GM04504 (cell line): Measurements from ENCODE around the gene TBL2.
A peak's percentile ranks its signal among the peaks of the same experiment; 100 is the strongest.
"Not testable (repeated sequence)": the region's sequence is repeated elsewhere in the genome, so short reads cannot be mapped to it uniquely, and the experiment has no call there.

ENCODE experiments used
- DNase-seq: peaks from one replicate; pipeline ENCODE4 v3.0.0-alpha.2; 2012; ENCODE audit warnings: low read depth

TBL2 gene

GRCh38 chr7:73578342-73579128 is at the start of gene TBL2:
Gene TBL2, minus strand, starts transcription at chr7:73578579. Its CDS starts 30 bp downstream, at chr7:73578549.
- peak; percentile 97 for DNase-seq

GRCh38 chr7:73626814-73627213 is 48.4 kb upstream of the TBL2 start:
- DNase-seq: no peak

GRCh38 chr7:73625276-73625675 is 46.9 kb upstream of the TBL2 start:
- DNase-seq: no peak

GRCh38 chr7:73624669-73625001 is 46.3 kb upstream of the TBL2 start:
- no peak for DNase-seq

GRCh38 chr7:73623798-73624668 is 45.7 kb upstream of the TBL2 start, which contains the start of gene MLXIPL:
Gene MLXIPL, minus strand, starts transcription at chr7:73624522. Its CDS starts 30 bp downstream, at chr7:73624492.
- DNase-seq: no peak

- DNase-seq: no peak
Observed at GRCh38 chr7:73622909-73623797, 44.8 kb upstream of the TBL2 start.

GRCh38 chr7:73622527-73622908 is 44.1 kb upstream of the TBL2 start:
- no peak for DNase-seq

GRCh38 chr7:73621168-73622063 is 43.0 kb upstream of the TBL2 start:
- DNase-seq: no peak

GRCh38 chr7:73619394-73619793 is 41.0 kb upstream of the TBL2 start:
- not testable (repeated sequence) for DNase-seq

GRCh38 chr7:73618538-73618937 is 40.2 kb upstream of the TBL2 start:
- no peak for DNase-seq

GRCh38 chr7:73617520-73617919 is 39.1 kb upstream of the TBL2 start:
- DNase-seq: not testable (repeated sequence)

GRCh38 chr7:73615886-73616285 is 37.5 kb upstream of the TBL2 start:
- no peak for DNase-seq

GRCh38 chr7:73614937-73615336 is 36.6 kb upstream of the TBL2 start:
- not testable (repeated sequence) for DNase-seq

GRCh38 chr7:73613954-73614735 is 35.8 kb upstream of the TBL2 start:
- no peak for DNase-seq

GRCh38 chr7:73612598-73613269 is 34.4 kb upstream of the TBL2 start:
- DNase-seq: no peak

GRCh38 chr7:73611017-73611555 is 32.7 kb upstream of the TBL2 start:
- no peak for DNase-seq

- no peak for DNase-seq
Observed at GRCh38 chr7:73610105-73610504, 31.7 kb upstream of the TBL2 start.

GRCh38 chr7:73607692-73607983 is 29.3 kb upstream of the TBL2 start:
- not testable (repeated sequence) for DNase-seq
